GM21515 (cell line): ENCODE data around the gene FIBP.

Experiments used
- ATAC-seq: cut with Tn5 transposase; IDR thresholded peaks from one replicate; pipeline ENCODE4 v1.9.1; 2021; ENCODE audit not compliant: unreplicated experiment

Gene FIBP

GRCh38 chr11:65888163-65888814 is at the start of gene FIBP:
Gene FIBP, minus strand, starts transcription at chr11:65888471. Its CDS starts 53 bp downstream, at chr11:65888418.
- ATAC-seq, result peak; percentile 42

GRCh38 chr11:65937766-65938165 is 49.5 kb upstream of the FIBP start:
- ATAC-seq, result no peak

GRCh38 chr11:65934014-65934413 is 45.7 kb upstream of the FIBP start:
- ATAC-seq, result no peak

GRCh38 chr11:65932558-65932919 is 44.3 kb upstream of the FIBP start:
- ATAC-seq, result no peak

GRCh38 chr11:65931773-65932557 is 43.7 kb upstream of the FIBP start:
- ATAC-seq, result no peak

GRCh38 chr11:65928667-65929066 is 40.4 kb upstream of the FIBP start:
- ATAC-seq, result no peak

GRCh38 chr11:65927904-65928397 is 39.7 kb upstream of the FIBP start:
- peak; percentile 72 for ATAC-seq

- no peak for ATAC-seq
These were observed 37.1 kb upstream of the FIBP start for GRCh38 chr11:65925397-65925796.

- no peak for ATAC-seq
These were observed 34.3 kb upstream of the FIBP start for GRCh38 chr11:65922565-65922964.

- ATAC-seq, result no peak
These were observed 33.6 kb upstream of the FIBP start for GRCh38 chr11:65921876-65922275.

GRCh38 chr11:65921033-65921555 is 32.8 kb upstream of the FIBP start:
- no peak for ATAC-seq

GRCh38 chr11:65920372-65920802 is 32.1 kb upstream of the FIBP start:
- ATAC-seq, result no peak

- ATAC-seq, result peak; percentile 37
These were observed 31.5 kb upstream of the FIBP start for GRCh38 chr11:65919573-65920371.

GRCh38 chr11:65919141-65919572 is 30.9 kb upstream of the FIBP start, which contains the start of gene DRAP1:
Gene DRAP1, plus strand, starts transcription at chr11:65919426. Its CDS starts 76 bp downstream, at chr11:65919502.
- ATAC-seq, result peak; percentile 79

- peak; percentile 45 for ATAC-seq
These were observed 30.2 kb upstream of the FIBP start, which contains the start of gene C11orf68 for GRCh38 chr11:65918211-65919140. Gene C11orf68, minus strand, starts transcription at chr11:65919062. Its CDS starts 31 bp downstream, at chr11:65919031.

- no peak for ATAC-seq
These were observed 29.4 kb upstream of the FIBP start for GRCh38 chr11:65917434-65918210.

- ATAC-seq, result no peak
These were observed 28.8 kb upstream of the FIBP start for GRCh38 chr11:65917077-65917433.

- ATAC-seq, result no peak
These were observed 28.1 kb upstream of the FIBP start for GRCh38 chr11:65916391-65916790.

GRCh38 chr11:65915821-65916251 is 27.6 kb upstream of the FIBP start:
- ATAC-seq, result no peak
